ENCODE data around the gene ZNF423. TPM values are rescaled to one million over a fixed set of nuclear protein-coding genes. Genes with fewer than 3 reads are reported as not detected.
"Not testable (repeated sequence)": the region's sequence is repeated elsewhere in the genome, so short reads cannot be mapped to it uniquely, and the experiment has no call there.

Gene ZNF423
- 10 to 100 TPM; 20.1 to 29.9 (median 23.1) TPM for polyA plus RNA-seq (ENCODE audit: insufficient read depth in 1 of 5, insufficient read length in 5 of 5, low replicate concordance in 1 of 5)
- long read RNA-seq, donor 1, full-length matches to known transcripts = 2 of 31 reads
- long read RNA-seq, donor 1, partial matches to known transcripts = 29 of 31 reads
- long read RNA-seq, donor 1, other reads (novel, unspliced or antisense) = 0 of 31 reads
- long read RNA-seq, donor 2, full-length matches to known transcripts = 3 of 13 reads
- long read RNA-seq, donor 2, partial matches to known transcripts = 10 of 13 reads
- long read RNA-seq, donor 2, other reads (novel, unspliced or antisense) = 0 of 13 reads
- long read RNA-seq, donor 3, full-length matches to known transcripts = 1 of 22 reads
- long read RNA-seq, donor 3, partial matches to known transcripts = 21 of 22 reads
- long read RNA-seq, donor 3, other reads (novel, unspliced or antisense) = 0 of 22 reads
- long read RNA-seq, donor 4, full-length matches to known transcripts = 1 of 20 reads
- long read RNA-seq, donor 4, partial matches to known transcripts = 19 of 20 reads
- long read RNA-seq, donor 4, other reads (novel, unspliced or antisense) = 0 of 20 reads
- long read RNA-seq, donor 5, partial matches to known transcripts = 11 of 11 reads
- long read RNA-seq, donor 5, other reads (novel, unspliced or antisense) = 0 of 11 reads
- long read RNA-seq, donor 6, full-length matches to known transcripts = 6 of 49 reads
- long read RNA-seq, donor 6, partial matches to known transcripts = 43 of 49 reads
- long read RNA-seq, donor 6, other reads (novel, unspliced or antisense) = 0 of 49 reads
- long read RNA-seq, donor 7, full-length matches to known transcripts = 7 of 41 reads
- long read RNA-seq, donor 7, partial matches to known transcripts = 28 of 41 reads
- long read RNA-seq, donor 7, other reads (novel, unspliced or antisense) = 6 of 41 reads
- long read RNA-seq, donor 8, partial matches to known transcripts = 11 of 11 reads
- long read RNA-seq, donor 8, other reads (novel, unspliced or antisense) = 0 of 11 reads

GRCh38 chr16:49855822-49856671, at the start of gene ZNF423:
TSS of gene ZNF423 (minus strand) at chr16:49856112. CDS start at chr16:49855774, 338 bp downstream.
- no peak for DNase-seq

- no peak for DNase-seq
Observed at GRCh38 chr16:49904348-49905062, 48.6 kb upstream of the ZNF423 start.

GRCh38 chr16:49902908-49903307, 47.0 kb upstream of the ZNF423 start:
- no peak for DNase-seq

- no peak for DNase-seq
Observed at GRCh38 chr16:49901711-49902110, 45.8 kb upstream of the ZNF423 start.

- no peak for DNase-seq
Observed at GRCh38 chr16:49900875-49901274, 45.0 kb upstream of the ZNF423 start.

- DNase-seq = no peak
Observed at GRCh38 chr16:49899991-49900695, 44.2 kb upstream of the ZNF423 start.

GRCh38 chr16:49896447-49896964, 40.6 kb upstream of the ZNF423 start:
- DNase-seq = no peak

GRCh38 chr16:49890876-49891275, 35.0 kb upstream of the ZNF423 start:
- DNase-seq = no peak

GRCh38 chr16:49889725-49890397, 33.9 kb upstream of the ZNF423 start:
- no peak for DNase-seq

- DNase-seq = no peak
Observed at GRCh38 chr16:49886554-49887094, 30.7 kb upstream of the ZNF423 start.

GRCh38 chr16:49884033-49885015, 28.4 kb upstream of the ZNF423 start:
- DNase-seq = no peak

GRCh38 chr16:49883076-49884014, 27.4 kb upstream of the ZNF423 start:
- DNase-seq = no peak

GRCh38 chr16:49881890-49882289, 26.0 kb upstream of the ZNF423 start:
- no peak for DNase-seq

- not testable (repeated sequence) for DNase-seq
Observed at GRCh38 chr16:49878540-49878939, 22.6 kb upstream of the ZNF423 start.

- peak; percentile 38 to 63 for DNase-seq
Observed at GRCh38 chr16:49876716-49877129, 20.8 kb upstream of the ZNF423 start.
